Esophagus squamous epithelium (tissue), 5 donors: ENCODE measurements around the gene APOA4. TPM values are rescaled to one million over a fixed set of nuclear protein-coding genes. Genes with fewer than 3 reads are reported as not detected.

Experiments
- DNase-seq: peaks from one replicate; lab custom pipeline; 2025; lab: John Stamatoyannopoulos, UW
- H3K27ac ChIP-seq, 4 donors: fragments of 200-600 bp; sonication (generic); one replicate each; pipeline ENCODE4 v1.5.1; 2016 to 2019; ENCODE audit warnings: mild to moderate bottlenecking in 1 of 4
- H3K27me3 ChIP-seq, 4 donors: fragments of 200-600 bp; sonication (generic); 1 replicate in 3 of 4; 2 replicates in 1 of 4; pipeline versions ENCODE4 v1.5.1 to v1.6.0; 2017 to 2021; ENCODE audit warnings: antibody characterized with exemption in 1 of 4
- H3K36me3 ChIP-seq, 3 donors: fragments of 200-600 bp; sonication (generic); one replicate each; pipeline ENCODE4 v1.5.1; 2016 to 2019
- H3K4me1 ChIP-seq, 3 donors: fragments of 200-600 bp; sonication (generic); one replicate each; pipeline ENCODE4 v1.5.1; 2017 to 2019
- H3K4me3 ChIP-seq, 4 donors: fragments of 200-600 bp; sonication (generic); 1 replicate in 3 of 4; 2 replicates in 1 of 4; pipeline ENCODE4 v1.5.1; 2016 to 2019; ENCODE audit warnings: mild to moderate bottlenecking in 2 of 4, moderate library complexity in 1 of 4
- H3K9me3 ChIP-seq, 3 donors: fragments of 200-600 bp; sonication (generic); one replicate each; pipeline ENCODE4 v1.5.1; 2016 to 2019
- POLR2A ChIP-seq, 4 donors: fragments of 450-650 bp; IDR thresholded peaks; one replicate each; pipeline ENCODE4 v1.6.1; 2017; ENCODE audit warnings: antibody characterized with exemption in 4 of 4, mild to moderate bottlenecking in 4 of 4, moderate library complexity in 3 of 4
- WGBS, 2 donors: methylation state at CpG; one replicate each; pipeline ENCODE4 v1.1.5; 2018; 5-methylcytosine and 5-hydroxymethylcytosine counted together
- intact Hi-C: fragments of 100-400 bp; cut with DNase I; formaldehyde crosslinking; loops from one replicate; pipeline ENCODE4 v1.15.0; 2022
- total RNA-seq, 4 donors: library from RNA; depleted of rRNA; stranded (reverse); fragments of >200 nt; gene quantifications; one replicate each; pipeline ENCODE4 v1.1.0, GENCODE V29; 2016
- TF ChIP-seq, protein P1 (sequence below), 6 experiments: fragments of 450-650 bp in 4 of 6; fragments of 200-600 bp in 2 of 6; sonication (generic) in 2 of 6; IDR thresholded peaks; one replicate each; pipeline ENCODE4 v1.5.1; 2016 to 2019; ENCODE audit warnings: antibody characterized with exemption in 6 of 6, mild to moderate bottlenecking in 4 of 6, moderate library complexity in 4 of 6
- donor health status: DM: yes; HTN: yes; CAD: no.

The APOA4 gene
- not detected for total RNA-seq

DNA sequence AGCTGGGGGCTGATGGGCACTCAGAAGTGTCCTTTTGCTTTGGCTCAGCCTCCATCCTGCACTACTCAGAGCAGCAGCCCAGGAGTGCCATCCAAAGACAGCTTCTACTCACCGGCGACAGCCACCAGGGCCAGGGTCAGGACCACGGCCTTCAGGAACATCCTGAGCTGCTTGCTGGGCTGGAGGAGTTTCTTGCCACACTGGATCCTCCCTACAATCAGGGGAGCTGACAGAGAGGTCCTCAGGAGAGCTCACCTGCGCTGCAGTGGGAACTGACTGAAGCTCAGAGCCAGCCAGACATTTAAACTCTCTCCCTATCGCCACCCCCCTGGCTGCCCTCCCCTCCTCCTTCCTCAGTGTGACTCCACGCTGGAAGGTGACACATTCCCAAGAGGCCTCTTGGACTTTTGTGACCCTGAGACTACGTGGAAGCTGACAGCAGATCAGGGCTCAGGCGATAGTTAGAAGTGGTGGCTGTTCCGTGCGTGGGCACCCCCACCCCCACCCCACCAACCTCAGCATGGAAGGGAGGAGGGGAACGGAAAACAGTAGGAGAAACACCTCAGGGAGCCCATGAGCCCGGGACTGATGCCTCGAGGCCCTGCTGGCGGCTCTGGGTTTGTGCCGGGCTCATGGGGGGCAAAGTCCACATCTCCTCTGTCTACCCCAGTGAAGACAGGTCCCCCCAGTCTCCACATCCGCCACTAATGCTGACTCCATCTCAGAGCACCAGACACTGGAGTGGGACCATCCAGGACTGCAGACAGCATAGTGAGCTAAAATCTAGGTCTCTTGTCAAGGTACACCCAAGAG is at the start of gene APOA4:
APOA4 (minus strand) TSS at position 274 of the 813 bp plus-strand sequence; CDS start at position 161, 113 bp downstream.
- no peaks in the 10 kb centered on the region for H3K9me3 ChIP-seq
- H3K27ac ChIP-seq = no peak within 1 kb of the TSS
- no peaks in the 10 kb centered on the region for H3K27me3 ChIP-seq
- no peak for DNase-seq
- no peaks in the 10 kb centered on the region for H3K36me3 ChIP-seq
- no peak within 1 kb of the TSS for H3K4me3 ChIP-seq
- TF ChIP-seq, protein P1, sequence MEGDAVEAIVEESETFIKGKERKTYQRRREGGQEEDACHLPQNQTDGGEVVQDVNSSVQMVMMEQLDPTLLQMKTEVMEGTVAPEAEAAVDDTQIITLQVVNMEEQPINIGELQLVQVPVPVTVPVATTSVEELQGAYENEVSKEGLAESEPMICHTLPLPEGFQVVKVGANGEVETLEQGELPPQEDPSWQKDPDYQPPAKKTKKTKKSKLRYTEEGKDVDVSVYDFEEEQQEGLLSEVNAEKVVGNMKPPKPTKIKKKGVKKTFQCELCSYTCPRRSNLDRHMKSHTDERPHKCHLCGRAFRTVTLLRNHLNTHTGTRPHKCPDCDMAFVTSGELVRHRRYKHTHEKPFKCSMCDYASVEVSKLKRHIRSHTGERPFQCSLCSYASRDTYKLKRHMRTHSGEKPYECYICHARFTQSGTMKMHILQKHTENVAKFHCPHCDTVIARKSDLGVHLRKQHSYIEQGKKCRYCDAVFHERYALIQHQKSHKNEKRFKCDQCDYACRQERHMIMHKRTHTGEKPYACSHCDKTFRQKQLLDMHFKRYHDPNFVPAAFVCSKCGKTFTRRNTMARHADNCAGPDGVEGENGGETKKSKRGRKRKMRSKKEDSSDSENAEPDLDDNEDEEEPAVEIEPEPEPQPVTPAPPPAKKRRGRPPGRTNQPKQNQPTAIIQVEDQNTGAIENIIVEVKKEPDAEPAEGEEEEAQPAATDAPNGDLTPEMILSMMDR (IDR thresholded peaks at IDR 0.05) = no peak
- no peak for TF ChIP-seq POLR2A (IDR thresholded peaks at IDR 0.05)
- no peaks in the 10 kb centered on the region for H3K4me1 ChIP-seq
- WGBS, 2 donors = 60% methylated on average over 7 of the region's 16 CpGs; no CpG with 5 or more reads in 1 of the 2 donors
- intact Hi-C loops = no loop called here

DNA sequence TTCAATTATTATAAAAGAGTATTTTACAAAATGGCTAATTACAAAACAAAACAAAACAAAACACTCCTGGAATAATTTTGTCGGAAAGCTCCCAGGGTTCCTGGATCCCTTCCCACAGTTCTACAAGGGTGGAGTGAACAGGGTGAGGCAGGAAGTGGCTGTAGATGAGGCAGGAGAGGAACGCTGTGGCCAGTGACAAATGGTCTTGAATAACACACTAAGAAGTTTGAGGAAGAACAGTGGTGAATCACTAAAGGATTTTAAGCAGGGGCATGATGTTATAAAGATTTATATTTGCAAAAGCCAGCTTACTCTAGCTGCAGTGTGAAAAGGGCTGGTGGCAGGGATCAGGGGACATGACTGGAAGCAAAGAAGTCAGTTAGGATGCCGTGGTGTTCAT is 48.1 kb upstream of the APOA4 start:
- TF ChIP-seq, protein P1 (IDR thresholded peaks at IDR 0.05) = no peak
- no peak for TF ChIP-seq POLR2A (IDR thresholded peaks at IDR 0.05)
- Histone ChIP-seq H3K4me1 (peaks cover 0 to 12% (median 0%) of the 10 kb centered on the region in 3 donors), H3K9me3 (no peaks in the 10 kb centered on the region), H3K27me3 (no peaks in the 10 kb centered on the region), H3K27ac (peak overlapping the region in 3 of 4 donors; percentile 17 to 25 (median 19)), H3K4me3 (no peak overlapping the region), H3K36me3 (peaks cover 0 to 100% (median 13%) of the 10 kb centered on the region in 3 donors)
- intact Hi-C loops = no loop called here
- WGBS, 2 donors = 40 to 49% methylated on average over 3 of the region's 3 CpGs
- DNase-seq = no peak

DNA sequence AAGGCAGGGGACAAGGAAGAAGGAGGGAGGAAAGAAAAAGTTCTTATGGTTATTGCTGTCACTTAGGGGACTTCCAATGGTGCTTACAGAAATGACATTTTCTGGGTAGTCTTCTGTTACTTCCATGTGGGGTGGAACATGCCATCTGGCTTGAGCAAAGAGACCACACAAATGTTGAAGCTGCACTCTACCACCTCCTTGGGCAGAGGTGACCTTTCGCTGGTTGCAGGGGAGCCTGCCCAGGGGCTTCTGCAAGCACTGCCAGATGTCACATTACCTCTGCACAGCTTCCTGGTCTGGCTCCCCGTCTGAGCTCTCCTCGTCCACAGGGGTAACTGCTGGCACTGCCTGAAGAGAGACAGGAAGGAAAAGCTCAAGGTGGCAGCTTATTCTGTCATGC is 47.0 kb upstream of the APOA4 start:
- no peak for DNase-seq
- peaks cover 0 to 100% (median 13%) of the 10 kb centered on the region in 3 donors for H3K36me3 ChIP-seq
- no peaks in the 10 kb centered on the region for H3K9me3 ChIP-seq
- H3K27ac ChIP-seq = no peak overlapping the region
- no peak overlapping the region for H3K4me3 ChIP-seq
- intact Hi-C loops = no loop called here
- no peak for TF ChIP-seq POLR2A (IDR thresholded peaks at IDR 0.05)
- TF ChIP-seq, protein P1 (IDR thresholded peaks at IDR 0.05) = no peak
- no peaks in the 10 kb centered on the region for H3K27me3 ChIP-seq
- peaks cover 0 to 12% (median 0%) of the 10 kb centered on the region in 3 donors for H3K4me1 ChIP-seq
- WGBS, 2 donors = 70 to 77% methylated on average over 2 to 3 of the region's 3 CpGs

DNA sequence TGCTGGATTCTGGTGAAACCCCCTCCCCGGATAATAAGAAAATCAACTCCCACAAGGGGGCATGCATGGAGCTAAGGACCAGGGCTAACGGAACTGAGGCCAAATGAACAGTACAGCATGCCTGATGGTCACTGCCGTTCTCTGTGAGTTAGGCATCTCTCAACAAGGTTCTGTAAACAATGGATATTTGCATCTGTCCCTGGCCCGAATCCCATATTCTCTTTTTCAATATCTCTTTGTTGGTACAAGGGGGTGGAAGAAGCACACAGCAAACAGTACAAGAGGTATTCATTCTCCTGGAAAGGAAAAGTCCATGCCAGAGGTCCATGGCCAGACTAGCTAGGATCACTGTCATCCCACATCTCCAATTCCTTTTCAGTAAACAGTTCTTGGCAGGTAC is 46.5 kb upstream of the APOA4 start:
- intact Hi-C loops = no loop called here
- Histone ChIP-seq H3K27ac (no peak overlapping the region), H3K9me3 (no peaks in the 10 kb centered on the region), H3K27me3 (no peaks in the 10 kb centered on the region), H3K36me3 (peaks cover 0 to 100% (median 13%) of the 10 kb centered on the region in 3 donors), H3K4me3 (no peak overlapping the region), H3K4me1 (peaks cover 0 to 12% (median 0%) of the 10 kb centered on the region in 3 donors)
- DNase-seq = no peak
- WGBS, 2 donors = 73 to 84% methylated on average over 4 of the region's 4 CpGs
- TF ChIP-seq POLR2A (IDR thresholded peaks at IDR 0.05) = no peak
- TF ChIP-seq, protein P1 (IDR thresholded peaks at IDR 0.05) = no peak

DNA sequence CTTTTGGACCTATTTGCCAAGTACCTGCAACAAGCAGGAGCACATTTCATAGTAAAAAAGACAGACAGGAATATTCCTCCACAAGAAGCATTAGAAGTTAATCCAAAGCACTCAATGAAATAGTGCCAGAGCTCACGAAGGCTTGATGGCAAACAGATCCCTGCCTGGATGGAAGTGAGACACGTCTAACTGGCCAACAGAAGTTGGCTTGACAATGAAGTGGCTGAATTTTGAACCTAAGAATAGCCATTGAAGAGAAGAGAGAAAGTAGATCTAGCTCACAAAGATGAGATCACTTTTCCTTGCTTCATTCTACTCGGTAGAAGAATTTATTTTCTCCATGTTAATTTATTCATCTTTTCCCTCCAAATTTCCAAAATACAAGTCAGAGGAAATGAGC is 45.0 kb upstream of the APOA4 start:
- 77 to 89% methylated on average over 3 of the region's 3 CpGs for WGBS, 2 donors
- Histone ChIP-seq H3K4me1 (peaks cover 0 to 12% (median 0%) of the 10 kb centered on the region in 3 donors), H3K36me3 (peaks cover 0 to 100% (median 6%) of the 10 kb centered on the region in 3 donors), H3K27me3 (no peaks in the 10 kb centered on the region), H3K27ac (no peak overlapping the region), H3K4me3 (no peak overlapping the region), H3K9me3 (no peaks in the 10 kb centered on the region)
- no peak for TF ChIP-seq POLR2A (IDR thresholded peaks at IDR 0.05)
- TF ChIP-seq, protein P1 (IDR thresholded peaks at IDR 0.05) = no peak
- DNase-seq = no peak
- intact Hi-C loops = no loop called here
